Nephron (organoid): ENCODE measurements around the gene TUFM.
"Not testable (repeated sequence)": the region's sequence is repeated elsewhere in the genome, so short reads cannot be mapped to it uniquely, and the experiment has no call there.

Experiments used
- H3K27ac Mint-ChIP-seq, 3 experiments: 2 replicates each; pipeline ENCODE4 v1.8.0; 2020; ENCODE audit warnings: mixed read lengths in 3 of 3, mild to moderate bottlenecking in 2 of 3, moderate library complexity in 1 of 3
- H3K27me3 Mint-ChIP-seq: 2 replicates; pipeline ENCODE4 v1.8.0; 2021; ENCODE audit warnings: low read depth, mild to moderate bottlenecking, moderate library complexity, mixed read lengths
- H3K36me3 Mint-ChIP-seq: 2 replicates; pipeline ENCODE4 v1.8.0; 2020; ENCODE audit warnings: low read depth, mixed read lengths
- H3K4me1 Mint-ChIP-seq: 2 replicates; pipeline ENCODE4 v1.8.0; 2020; ENCODE audit warnings: mixed read lengths
- H3K4me3 Mint-ChIP-seq, 3 experiments: 2 replicates each; pipeline ENCODE4 v1.8.0; 2020; ENCODE audit warnings: mild to moderate bottlenecking in 3 of 3, mixed read lengths in 3 of 3, moderate library complexity in 2 of 3
- H3K9me3 Mint-ChIP-seq: 2 replicates; pipeline ENCODE4 v1.8.0; 2020; ENCODE audit warnings: mixed read lengths
- TF ChIP-seq, protein P1 (sequence below), 3 experiments: fragments of 200-600 bp; sonication (generic); IDR thresholded peaks; one replicate each; pipeline ENCODE4 v1.5.0; 2021; ENCODE audit warnings: antibody characterized with exemption in 3 of 3; ENCODE audit not compliant: unreplicated experiment in 3 of 3

Gene TUFM

GRCh38 chr16:28884045-28884444 lies 37.9 kb upstream of the TUFM start:
- TF ChIP-seq, protein P1, sequence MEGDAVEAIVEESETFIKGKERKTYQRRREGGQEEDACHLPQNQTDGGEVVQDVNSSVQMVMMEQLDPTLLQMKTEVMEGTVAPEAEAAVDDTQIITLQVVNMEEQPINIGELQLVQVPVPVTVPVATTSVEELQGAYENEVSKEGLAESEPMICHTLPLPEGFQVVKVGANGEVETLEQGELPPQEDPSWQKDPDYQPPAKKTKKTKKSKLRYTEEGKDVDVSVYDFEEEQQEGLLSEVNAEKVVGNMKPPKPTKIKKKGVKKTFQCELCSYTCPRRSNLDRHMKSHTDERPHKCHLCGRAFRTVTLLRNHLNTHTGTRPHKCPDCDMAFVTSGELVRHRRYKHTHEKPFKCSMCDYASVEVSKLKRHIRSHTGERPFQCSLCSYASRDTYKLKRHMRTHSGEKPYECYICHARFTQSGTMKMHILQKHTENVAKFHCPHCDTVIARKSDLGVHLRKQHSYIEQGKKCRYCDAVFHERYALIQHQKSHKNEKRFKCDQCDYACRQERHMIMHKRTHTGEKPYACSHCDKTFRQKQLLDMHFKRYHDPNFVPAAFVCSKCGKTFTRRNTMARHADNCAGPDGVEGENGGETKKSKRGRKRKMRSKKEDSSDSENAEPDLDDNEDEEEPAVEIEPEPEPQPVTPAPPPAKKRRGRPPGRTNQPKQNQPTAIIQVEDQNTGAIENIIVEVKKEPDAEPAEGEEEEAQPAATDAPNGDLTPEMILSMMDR (IDR thresholded peaks at IDR 0.05; ENCODE audit: unreplicated experiment in 3 of 3) = no peak
- Mint-ChIP-seq H3K4me1 (peaks cover 29% of the 10 kb centered on the region), H3K4me3 (peak overlapping the region; percentile 10 to 19 (median 13)), H3K27ac (peak overlapping the region in 2 of 3 experiments; percentile 27 to 76), H3K9me3 (no peaks in the 10 kb centered on the region), H3K27me3 (no peaks in the 10 kb centered on the region), H3K36me3 (no peaks in the 10 kb centered on the region)

DNA sequence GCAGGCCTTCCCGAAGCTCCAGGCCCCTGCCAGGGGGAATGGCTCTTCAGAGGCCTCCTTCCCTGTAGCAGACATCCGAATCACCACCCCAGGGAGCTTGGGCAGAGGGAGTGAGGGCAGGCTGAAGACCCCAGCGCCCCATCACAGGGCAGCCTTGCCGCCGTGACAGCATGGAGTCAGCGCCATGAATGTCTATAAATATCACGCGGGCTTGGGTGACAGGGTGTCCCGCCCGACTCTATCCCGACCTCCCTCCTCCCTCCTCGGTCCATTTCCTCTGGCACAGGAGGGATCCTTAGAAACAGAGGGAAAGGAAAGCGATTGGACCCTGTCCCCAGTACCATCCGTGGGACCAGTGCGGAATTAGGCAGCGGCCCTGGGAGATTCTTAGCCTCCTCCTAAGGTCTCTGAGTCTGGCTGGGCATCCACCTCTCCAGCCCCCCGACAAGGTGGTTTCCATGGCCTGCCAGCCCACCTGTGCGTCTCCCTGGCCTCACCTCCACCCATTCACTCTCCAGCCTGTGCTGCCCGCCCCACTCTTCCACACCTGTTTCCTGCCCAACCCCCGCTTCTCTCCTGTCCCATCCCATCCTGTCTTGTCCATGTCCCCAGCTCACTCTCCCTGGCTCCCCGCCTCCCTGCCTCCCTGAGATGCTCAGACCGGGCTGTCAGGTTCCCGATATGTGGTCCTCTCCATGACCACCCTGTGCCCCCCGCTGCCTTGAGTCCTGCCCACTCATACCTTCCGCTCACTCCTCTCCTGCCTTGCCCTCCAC lies 37.3 kb upstream of the TUFM start:
- Mint-ChIP-seq H3K36me3 (no peaks in the 10 kb centered on the region), H3K27ac (peak overlapping the region in 2 of 3 experiments; percentile 27 to 76), H3K4me1 (peaks cover 36% of the 10 kb centered on the region), H3K4me3 (peak overlapping the region; percentile 10 to 19 (median 13)), H3K9me3 (no peaks in the 10 kb centered on the region), H3K27me3 (no peaks in the 10 kb centered on the region)
- TF ChIP-seq, protein P1 (IDR thresholded peaks at IDR 0.05; ENCODE audit: unreplicated experiment in 3 of 3) = no peak

DNA sequence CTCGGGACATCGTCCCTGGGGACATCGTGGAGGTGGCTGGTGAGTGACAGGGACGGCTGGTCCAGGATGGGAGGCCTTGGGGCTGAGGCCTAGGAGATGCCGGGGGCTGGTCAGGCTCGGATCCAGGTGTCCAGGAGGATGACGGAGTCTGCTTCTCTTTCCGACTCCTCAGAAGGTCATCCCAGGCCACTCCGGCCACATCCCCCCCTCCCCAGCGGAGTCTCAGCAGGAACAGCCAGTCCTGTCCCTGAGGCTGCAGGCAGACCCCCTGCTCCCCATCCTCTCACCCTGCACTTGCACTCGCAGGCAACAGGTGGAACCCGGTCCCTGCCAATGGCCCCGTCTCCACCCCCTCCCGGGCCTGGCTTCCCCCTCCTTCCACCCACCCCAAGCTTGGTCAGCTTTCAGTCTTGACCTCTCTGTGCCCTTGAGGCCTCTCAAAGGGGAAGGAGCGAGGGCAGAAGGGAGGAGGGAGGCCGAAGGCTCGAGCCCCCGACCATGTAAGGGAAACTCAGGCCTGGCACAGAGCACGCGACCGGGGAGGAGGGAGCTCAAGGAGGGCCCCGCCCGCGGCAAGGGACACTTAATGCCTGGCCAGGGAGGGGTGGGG lies 36.5 kb upstream of the TUFM start:
- Mint-ChIP-seq H3K4me3 (peak overlapping the region; percentile 72 to 74 (median 74)), H3K27ac (peak overlapping the region in 2 of 3 experiments; percentile 27 to 76), H3K27me3 (no peaks in the 10 kb centered on the region), H3K36me3 (no peaks in the 10 kb centered on the region), H3K4me1 (peaks cover 43% of the 10 kb centered on the region), H3K9me3 (no peaks in the 10 kb centered on the region)
- TF ChIP-seq, protein P1 (IDR thresholded peaks at IDR 0.05; ENCODE audit: unreplicated experiment in 3 of 3) = peak in 1 of 3 experiments; percentile 41

GRCh38 chr16:28881565-28881964 lies 35.4 kb upstream of the TUFM start:
- Mint-ChIP-seq H3K27ac (peak overlapping the region in 1 of 3 experiments; percentile 25), H3K4me3 (peak overlapping the region; percentile 89 to 91 (median 89)), H3K4me1 (peaks cover 50% of the 10 kb centered on the region)
- not testable (repeated sequence) for H3K9me3 Mint-ChIP-seq, H3K36me3 Mint-ChIP-seq, H3K27me3 Mint-ChIP-seq

GRCh38 chr16:28880955-28881354 lies 34.8 kb upstream of the TUFM start:
- peaks cover 57% of the 10 kb centered on the region for H3K4me1 Mint-ChIP-seq

GRCh38 chr16:28880589-28880915 lies 34.4 kb upstream of the TUFM start:
- TF ChIP-seq, protein P1 (IDR thresholded peaks at IDR 0.05; ENCODE audit: unreplicated experiment in 3 of 3) = no peak
- H3K27ac Mint-ChIP-seq = peak overlapping the region; percentile 14 to 89 (median 59)

More at GRCh38 chr16:28880955-28881354, 34.8 kb upstream of the TUFM start:
- Mint-ChIP-seq H3K36me3 (no peaks in the 10 kb centered on the region), H3K27me3 (no peaks in the 10 kb centered on the region), H3K27ac (peak overlapping the region; percentile 14 to 89 (median 59)), H3K4me3 (peak overlapping the region; percentile 89 to 91 (median 89)), H3K9me3 (no peaks in the 10 kb centered on the region)
- TF ChIP-seq, protein P1 (IDR thresholded peaks at IDR 0.05; ENCODE audit: unreplicated experiment in 3 of 3) = no peak

More at GRCh38 chr16:28880589-28880915, 34.4 kb upstream of the TUFM start:
- peak overlapping the region; percentile 89 to 91 (median 89) for H3K4me3 Mint-ChIP-seq
- no peaks in the 10 kb centered on the region for H3K27me3 Mint-ChIP-seq
- no peaks in the 10 kb centered on the region for H3K36me3 Mint-ChIP-seq
- H3K4me1 Mint-ChIP-seq = peaks cover 61% of the 10 kb centered on the region
- H3K9me3 Mint-ChIP-seq = no peaks in the 10 kb centered on the region
